Endothelial cell (in vitro differentiated cells): ENCODE results near the gene TMEM9. TPM values are rescaled to one million over a fixed set of nuclear protein-coding genes. Genes with fewer than 3 reads are reported as not detected.

Experiments
- DNase-seq: peaks from one replicate; pipeline ENCODE4 v3.0.0; 2021; ENCODE audit warnings: low spot score
- H3K27ac Mint-ChIP-seq: one replicate; pipeline ENCODE4 v1.8.0; 2021; ENCODE audit warnings: mixed read lengths, inconsistent platforms; ENCODE audit not compliant: unreplicated experiment
- H3K27me3 Mint-ChIP-seq: one replicate; pipeline ENCODE4 v1.8.0; 2021; ENCODE audit warnings: mild to moderate bottlenecking, moderate library complexity, mixed read lengths, inconsistent platforms; ENCODE audit not compliant: unreplicated experiment
- H3K36me3 Mint-ChIP-seq: one replicate; pipeline ENCODE4 v1.8.0; 2021; ENCODE audit warnings: mild to moderate bottlenecking, low read depth, mixed read lengths, inconsistent platforms; ENCODE audit not compliant: unreplicated experiment
- H3K4me1 Mint-ChIP-seq: one replicate; pipeline ENCODE4 v1.8.0; 2021; ENCODE audit warnings: mild to moderate bottlenecking, mixed read lengths, inconsistent platforms; ENCODE audit not compliant: unreplicated experiment
- H3K4me3 Mint-ChIP-seq: one replicate; pipeline ENCODE4 v1.8.0; 2021; ENCODE audit warnings: mild to moderate bottlenecking, mixed read lengths, inconsistent platforms; ENCODE audit not compliant: unreplicated experiment
- H3K9me3 Mint-ChIP-seq: one replicate; pipeline ENCODE4 v1.8.0; 2021; ENCODE audit warnings: mixed read lengths, inconsistent platforms; ENCODE audit not compliant: unreplicated experiment
- CTCF ChIP-seq: fragments of 200-600 bp; sonication (generic); IDR thresholded peaks from one replicate; pipeline ENCODE4 v1.5.0; 2021; ENCODE audit warnings: antibody characterized with exemption; ENCODE audit not compliant: unreplicated experiment
- total RNA-seq: library from RNA; stranded (reverse); fragmentation: NEBNext Ultra II Directional; extraction: Animal tissue kit (Norgen Biotek cat#: 25700); gene quantifications from one replicate; pipeline ENCODE4 v1.2.1, GENCODE V29; 2021; ENCODE audit not compliant: unreplicated experiment

Gene TMEM9
- total RNA-seq, 1 donor from 2014 or later: 78.7 TPM

GRCh38 chr1:201191653-201192260, 37.5 kb upstream of the TMEM9 start:
- no peak for DNase-seq
- no peaks in the 10 kb centered on the region for H3K4me1 Mint-ChIP-seq
- peaks cover 1% of the 10 kb centered on the region for H3K27me3 Mint-ChIP-seq
- H3K4me3 Mint-ChIP-seq: no peak overlapping the region
- TF ChIP-seq CTCF: no peak
- no peaks in the 10 kb centered on the region for H3K36me3 Mint-ChIP-seq
- no peaks in the 10 kb centered on the region for H3K9me3 Mint-ChIP-seq
- H3K27ac Mint-ChIP-seq: no peak overlapping the region

- Mint-ChIP-seq H3K9me3 (no peaks in the 10 kb centered on the region), H3K4me3 (no peak within 1 kb of the TSS)
- TF ChIP-seq CTCF: no peak
Observed at GRCh38 chr1:201190624-201191051, 36.4 kb upstream of the TMEM9 start, which contains the start of gene IGFN1. IGFN1 (plus strand) TSS chr1:201190824; CDS start chr1:201193294, 2,470 bp downstream.

GRCh38 chr1:201190005-201190404, 35.7 kb upstream of the TMEM9 start:
- Mint-ChIP-seq H3K27ac (no peak overlapping the region), H3K4me3 (no peak overlapping the region), H3K36me3 (no peaks in the 10 kb centered on the region), H3K4me1 (no peaks in the 10 kb centered on the region), H3K9me3 (no peaks in the 10 kb centered on the region), H3K27me3 (no peaks in the 10 kb centered on the region)
- no peak for TF ChIP-seq CTCF
- no peak for DNase-seq

More at GRCh38 chr1:201190624-201191051, 36.4 kb upstream of the TMEM9 start, which contains the start of gene IGFN1:
- no peak for DNase-seq
- Mint-ChIP-seq H3K27me3 (no peaks in the 10 kb centered on the region), H3K4me1 (no peaks in the 10 kb centered on the region), H3K27ac (no peak within 1 kb of the TSS), H3K36me3 (no peaks in the 10 kb centered on the region)

- H3K4me1 Mint-ChIP-seq: peaks cover 4% of the 10 kb centered on the region
- TF ChIP-seq CTCF: no peak
- no peaks in the 10 kb centered on the region for H3K27me3 Mint-ChIP-seq
- H3K9me3 Mint-ChIP-seq: no peaks in the 10 kb centered on the region
- no peak overlapping the region for H3K27ac Mint-ChIP-seq
- no peaks in the 10 kb centered on the region for H3K36me3 Mint-ChIP-seq
- DNase-seq: no peak
- no peak overlapping the region for H3K4me3 Mint-ChIP-seq
Observed at GRCh38 chr1:201189085-201189484, 34.8 kb upstream of the TMEM9 start.

GRCh38 chr1:201186192-201186591, 31.9 kb upstream of the TMEM9 start:
- no peaks in the 10 kb centered on the region for H3K27me3 Mint-ChIP-seq
- H3K4me1 Mint-ChIP-seq: peaks cover 9% of the 10 kb centered on the region
- H3K27ac Mint-ChIP-seq: no peak overlapping the region
- DNase-seq: no peak
- H3K4me3 Mint-ChIP-seq: no peak overlapping the region
- TF ChIP-seq CTCF: no peak
- no peaks in the 10 kb centered on the region for H3K9me3 Mint-ChIP-seq
- no peaks in the 10 kb centered on the region for H3K36me3 Mint-ChIP-seq
